Thoracic aorta (tissue), 2 donors: Measurements from ENCODE around the gene CFAP97D2. TPM values are rescaled to one million over a fixed set of nuclear protein-coding genes. Genes with fewer than 3 reads are reported as not detected.
A peak's percentile ranks its signal among the peaks of the same experiment; 100 is the strongest.
"Not testable (repeated sequence)": the region's sequence is repeated elsewhere in the genome, so short reads cannot be mapped to it uniquely, and the experiment has no call there.

ENCODE experiments used
- ATAC-seq: fragments of 150-250 bp; one replicate; pipeline ENCODE4 v1.8.0; 2017; ENCODE audit warnings: low read depth; ENCODE audit not compliant: insufficient number of reproducible peaks, low FRiP score
- DNase-seq: peaks from one replicate; pipeline ENCODE4 v3.0.0-alpha.2; 2020; ENCODE audit warnings: low spot score
- H3K27ac ChIP-seq, 2 donors: fragments of 200-600 bp; sonication (generic); 1 replicate in 1 of 2; 2 replicates in 1 of 2; pipeline ENCODE4 v1.5.1; 2016; ENCODE audit warnings: mild to moderate bottlenecking in 2 of 2, moderate library complexity in 2 of 2
- H3K27me3 ChIP-seq: fragments of 200-600 bp; sonication (generic); replicated peaks from 2 replicates; pipeline ENCODE4 v1.6.0; 2016; ENCODE audit warnings: mild to moderate bottlenecking; ENCODE audit not compliant: insufficient read depth
- H3K36me3 ChIP-seq: fragments of 200-600 bp; sonication (generic); one replicate; pipeline ENCODE4 v1.5.1; 2016
- H3K4me1 ChIP-seq, 2 donors: fragments of 200-600 bp; sonication (generic); 1 replicate in 1 of 2; 2 replicates in 1 of 2; pipeline versions ENCODE4 v1.5.1 to v1.6.0; 2016; ENCODE audit warnings: low read depth in 2 of 2, mild to moderate bottlenecking in 1 of 2; ENCODE audit not compliant: control insufficient read depth in 1 of 2
- H3K4me3 ChIP-seq: fragments of 200-600 bp; sonication (generic); 2 replicates; pipeline ENCODE4 v1.5.1; 2016; ENCODE audit warnings: mild to moderate bottlenecking
- H3K9me3 ChIP-seq: fragments of 200-600 bp; sonication (generic); 2 replicates; pipeline ENCODE4 v1.5.1; 2016
- CTCF ChIP-seq: fragments of 200-600 bp; sonication (generic); IDR thresholded peaks from one replicate; pipeline ENCODE4 v1.5.1; 2019; ENCODE audit warnings: antibody characterized with exemption
- total RNA-seq, 2 donors: library from RNA; depleted of rRNA; stranded (reverse); fragments of >200 nt; gene quantifications; one replicate each; pipeline versions ENCODE4 v1.1.0 to v1.2.3, GENCODE V29; 2016

Gene CFAP97D2
- total RNA-seq, 2 donors from 2014 or later, result not detected

- DNase-seq (no peak), ATAC-seq (no peak)
- H3K27me3 ChIP-seq, result no peaks in the 10 kb centered on the region
- no peak overlapping the region for H3K4me3 ChIP-seq
- H3K36me3 ChIP-seq, result no peaks in the 10 kb centered on the region
- peaks cover 3% of the 10 kb centered on the region for H3K9me3 ChIP-seq
- no peak overlapping the region for H3K27ac ChIP-seq
- no peak for TF ChIP-seq CTCF
- peaks cover 0 to 3% of the 10 kb centered on the region in 2 donors for H3K4me1 ChIP-seq
Measured at GRCh38 chr13:114196629-114197028, 17.6 kb downstream of the CFAP97D2 start.

GRCh38 chr13:114198556-114198955 is 19.5 kb downstream of the CFAP97D2 start:
- H3K4me3 ChIP-seq, result no peak overlapping the region
- ATAC-seq, result no peak
- TF ChIP-seq CTCF, result no peak
- H3K4me1 ChIP-seq, result peaks cover 0 to 3% of the 10 kb centered on the region in 2 donors
- H3K27me3 ChIP-seq, result no peaks in the 10 kb centered on the region
- no peak for DNase-seq
- no peaks in the 10 kb centered on the region for H3K9me3 ChIP-seq
- no peak overlapping the region for H3K27ac ChIP-seq
- H3K36me3 ChIP-seq, result no peaks in the 10 kb centered on the region

GRCh38 chr13:114199526-114199925 is 20.5 kb downstream of the CFAP97D2 start:
- not testable (repeated sequence) for DNase-seq, H3K27me3 ChIP-seq, H3K27ac ChIP-seq, H3K4me3 ChIP-seq, H3K9me3 ChIP-seq, ATAC-seq, H3K4me1 ChIP-seq, H3K36me3 ChIP-seq

GRCh38 chr13:114199954-114200353 is 20.9 kb downstream of the CFAP97D2 start:
- no peak for ATAC-seq
- H3K4me3 ChIP-seq, result peak overlapping the region; percentile 52
- no peaks in the 10 kb centered on the region for H3K9me3 ChIP-seq
- H3K36me3 ChIP-seq, result no peaks in the 10 kb centered on the region
- H3K4me1 ChIP-seq, result peaks cover 0 to 3% of the 10 kb centered on the region in 2 donors
- H3K27me3 ChIP-seq, result no peaks in the 10 kb centered on the region
- H3K27ac ChIP-seq, result no peak overlapping the region
- TF ChIP-seq CTCF, result no peak
- no peak for DNase-seq

- Histone ChIP-seq H3K4me3 (peak overlapping the region; percentile 52), H3K36me3 (no peaks in the 10 kb centered on the region), H3K27me3 (no peaks in the 10 kb centered on the region), H3K4me1 (peaks cover 0 to 3% of the 10 kb centered on the region in 2 donors), H3K9me3 (no peaks in the 10 kb centered on the region), H3K27ac (no peak overlapping the region)
- ATAC-seq (peak; percentile 43), DNase-seq (no peak)
- TF ChIP-seq CTCF, result no peak
Measured at GRCh38 chr13:114200399-114200911, 21.4 kb downstream of the CFAP97D2 start.

- Histone ChIP-seq H3K4me3 (no peak overlapping the region), H3K27ac (no peak overlapping the region)
- no peak for TF ChIP-seq CTCF
Measured at GRCh38 chr13:114202581-114202980, 23.5 kb downstream of the CFAP97D2 start.

More at GRCh38 chr13:114202581-114202980, 23.5 kb downstream of the CFAP97D2 start:
- H3K36me3 ChIP-seq, result no peaks in the 10 kb centered on the region
- no peaks in the 10 kb centered on the region for H3K27me3 ChIP-seq
- no peak for ATAC-seq
- H3K4me1 ChIP-seq, result peaks cover 0 to 3% of the 10 kb centered on the region in 2 donors
- H3K9me3 ChIP-seq, result no peaks in the 10 kb centered on the region
- no peak for DNase-seq
